Activated T-helper 2 cell treated with anti-CD3 and anti-CD28 coated beads, Interferon-gamma antibody, Interleukin-2, Interleukin-4, amounts not matched to agents 10 μg/mL and 5 μg/mL and 100 μg/mL, durations not matched to agents 14 hours and 24 hours and 36 hours (primary cell): ENCODE measurements around the gene BPIFB2. TPM values are rescaled to one million over a fixed set of nuclear protein-coding genes. Genes with fewer than 3 reads are reported as not detected.

Experiments used
- DNase-seq: peaks from one replicate; pipeline ENCODE4 v3.0.0; 2021; ENCODE audit warnings: low spot score
- H3K27ac Mint-ChIP-seq: one replicate; pipeline ENCODE4 v1.8.0; 2021; ENCODE audit warnings: mixed read lengths
- H3K27me3 Mint-ChIP-seq: one replicate; pipeline ENCODE4 v1.8.0; 2021; ENCODE audit warnings: low read depth, mixed read lengths
- H3K36me3 Mint-ChIP-seq: one replicate; pipeline ENCODE4 v1.8.0; 2021; ENCODE audit warnings: low read depth, mixed read lengths
- H3K4me1 Mint-ChIP-seq: one replicate; pipeline ENCODE4 v1.8.0; 2021; ENCODE audit warnings: low read depth, mixed read lengths
- H3K4me3 Mint-ChIP-seq: one replicate; pipeline ENCODE4 v1.8.0; 2021; ENCODE audit warnings: low read depth, mild to moderate bottlenecking, moderate library complexity, mixed read lengths
- H3K9me3 Mint-ChIP-seq: one replicate; pipeline ENCODE4 v1.8.0; 2021; ENCODE audit warnings: mixed read lengths
- intact Hi-C: fragments of 100-400 bp; cut with micrococcal nuclease; formaldehyde crosslinking; loops from one replicate; pipeline ENCODE4 v1.15.1; 2023
- total RNA-seq: library from RNA; stranded (reverse); gene quantifications from 2 replicates; pipeline ENCODE4 v1.2.3, GENCODE V29; 2022

The BPIFB2 gene
- total RNA-seq, 1 donor from 2014 or later = not detected

DNA sequence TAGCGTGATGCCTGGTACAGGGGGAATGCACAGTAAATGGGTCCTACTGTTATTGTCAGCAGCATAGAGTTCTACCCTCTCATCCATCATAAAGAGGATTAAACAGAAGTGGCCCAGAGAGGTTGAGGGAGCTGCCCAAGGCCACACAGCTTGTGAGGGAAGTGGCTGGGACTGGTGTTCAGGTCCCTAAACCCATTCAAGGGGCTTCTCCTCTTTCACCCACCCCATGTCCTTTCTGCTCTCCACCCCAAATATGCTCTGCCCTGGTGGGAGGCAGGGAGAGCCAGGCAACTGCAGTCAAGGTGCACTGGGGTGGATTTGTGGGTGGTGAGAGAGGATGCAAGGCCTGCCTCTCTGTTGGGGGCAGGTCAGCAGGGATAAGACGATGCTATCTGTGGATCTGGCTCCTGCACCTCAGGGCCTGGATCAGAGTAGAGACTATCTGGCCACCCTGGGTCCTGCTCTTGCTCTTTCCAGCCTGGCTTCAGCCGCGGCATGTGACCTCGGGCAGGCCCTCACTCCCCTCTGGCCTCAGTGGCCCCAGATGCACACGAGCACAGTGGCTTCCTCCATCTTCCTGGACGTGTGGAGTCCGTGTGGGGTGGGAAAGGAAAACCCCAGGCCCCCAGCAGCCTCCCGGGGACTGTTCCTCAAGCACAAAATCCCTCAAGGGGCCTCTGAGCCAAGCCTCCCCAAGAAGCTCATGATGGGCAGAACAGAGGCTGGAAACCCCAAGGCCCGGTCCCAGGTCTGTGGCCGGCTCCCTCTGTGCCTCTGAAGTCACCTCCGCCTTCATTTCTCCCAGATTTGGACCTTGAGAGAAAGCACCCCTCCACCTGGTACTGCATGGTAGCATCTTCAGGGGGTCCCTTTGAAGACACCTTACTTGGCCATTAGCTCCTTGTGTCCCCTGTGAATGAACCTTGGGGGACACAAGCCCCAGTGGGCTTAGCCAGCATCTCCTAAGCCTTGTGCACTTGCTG lies 20.6 kb downstream of the BPIFB2 start:
- no peak overlapping the region for H3K4me3 Mint-ChIP-seq
- H3K36me3 Mint-ChIP-seq = no peaks in the 10 kb centered on the region
- no peaks in the 10 kb centered on the region for H3K27me3 Mint-ChIP-seq
- H3K27ac Mint-ChIP-seq = no peak overlapping the region
- H3K4me1 Mint-ChIP-seq = no peaks in the 10 kb centered on the region
- DNase-seq = no peak
- intact Hi-C loops = no loop called here
- no peaks in the 10 kb centered on the region for H3K9me3 Mint-ChIP-seq

DNA sequence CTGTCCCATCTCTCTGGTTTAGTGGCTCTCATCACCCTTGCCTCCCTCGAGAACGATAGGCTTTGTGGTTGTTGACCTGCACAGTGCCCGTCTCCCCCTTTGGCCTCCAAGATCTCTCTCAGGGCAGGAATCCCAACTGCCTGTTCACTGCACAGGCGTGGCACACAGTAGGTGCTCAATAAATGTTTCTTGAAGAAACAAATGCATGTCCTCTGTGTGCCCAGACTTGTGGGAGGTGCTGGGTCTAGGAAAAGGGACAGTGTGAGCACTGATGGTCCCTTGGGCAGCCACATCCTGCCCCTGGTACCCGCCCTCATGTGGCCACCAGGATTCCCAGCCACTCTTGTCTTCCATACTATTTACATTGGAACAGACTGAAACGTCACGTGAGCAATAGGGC lies 21.4 kb downstream of the BPIFB2 start:
- no peak for DNase-seq
- no peaks in the 10 kb centered on the region for H3K36me3 Mint-ChIP-seq
- H3K4me1 Mint-ChIP-seq = no peaks in the 10 kb centered on the region
- no peaks in the 10 kb centered on the region for H3K9me3 Mint-ChIP-seq
- H3K27ac Mint-ChIP-seq = no peak overlapping the region
- H3K4me3 Mint-ChIP-seq = no peak overlapping the region
- intact Hi-C loops = no loop called here
- no peaks in the 10 kb centered on the region for H3K27me3 Mint-ChIP-seq

DNA sequence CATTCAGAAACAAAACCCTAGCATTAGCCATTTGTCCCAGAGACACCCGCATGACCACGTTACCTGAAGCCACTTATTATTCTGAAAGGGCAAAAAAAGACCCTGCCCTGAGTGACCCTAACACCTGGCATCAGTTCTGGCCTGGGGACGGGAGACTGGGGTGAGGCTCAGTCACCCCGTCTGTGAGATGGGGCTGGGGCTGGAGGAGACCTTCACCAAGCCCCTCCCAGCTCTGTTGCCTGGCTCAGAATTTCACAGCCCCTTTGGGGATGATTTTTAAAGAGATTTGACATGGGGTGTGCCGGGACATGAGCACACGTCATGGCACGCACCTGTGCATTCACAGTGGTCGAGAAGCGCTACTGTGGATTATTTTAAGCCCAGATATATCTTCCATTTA lies 22.6 kb downstream of the BPIFB2 start:
- Mint-ChIP-seq H3K4me3 (no peak overlapping the region), H3K27me3 (no peaks in the 10 kb centered on the region), H3K27ac (no peak overlapping the region), H3K4me1 (no peaks in the 10 kb centered on the region), H3K36me3 (no peaks in the 10 kb centered on the region), H3K9me3 (no peaks in the 10 kb centered on the region)
- intact Hi-C loops = no loop called here
- DNase-seq = no peak

- Mint-ChIP-seq H3K4me1 (no peaks in the 10 kb centered on the region), H3K9me3 (no peaks in the 10 kb centered on the region), H3K4me3 (no peak overlapping the region), H3K27me3 (no peaks in the 10 kb centered on the region), H3K27ac (no peak overlapping the region), H3K36me3 (no peaks in the 10 kb centered on the region)
- intact Hi-C loops = no loop called here
- DNase-seq = no peak
Observed at GRCh38 chr20:33030569-33030968, 23.1 kb downstream of the BPIFB2 start.

DNA sequence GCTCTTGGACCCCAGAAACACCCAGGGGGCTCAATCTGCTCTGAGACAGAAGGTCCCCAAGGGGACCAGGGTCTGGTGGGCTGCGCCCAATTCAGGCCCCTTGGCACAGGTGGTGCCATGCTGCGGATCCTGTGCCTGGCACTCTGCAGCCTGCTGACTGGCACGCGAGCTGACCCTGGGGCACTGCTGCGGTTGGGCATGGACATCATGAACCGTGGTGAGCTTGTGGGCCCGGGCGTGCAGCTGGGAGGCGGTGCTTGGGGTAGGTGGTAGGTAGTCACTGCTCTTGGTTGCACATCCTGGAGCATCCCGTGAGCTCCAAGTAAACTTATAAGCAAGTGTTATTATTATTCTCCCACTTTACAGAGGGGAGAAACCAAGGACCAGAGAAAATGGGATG lies 24.0 kb downstream of the BPIFB2 start, which contains the start of gene BPIFB6:
Gene BPIFB6, plus strand, starts transcription at position 118 of the 400 bp plus-strand sequence. Its CDS starts 0 bp downstream, at position 118.
- intact Hi-C loops = no loop called here
- no peak within 1 kb of the TSS for H3K27ac Mint-ChIP-seq

GRCh38 chr20:33032555-33032954 lies 25.1 kb downstream of the BPIFB2 start:
- no peaks in the 10 kb centered on the region for H3K27me3 Mint-ChIP-seq
- no peaks in the 10 kb centered on the region for H3K36me3 Mint-ChIP-seq
- no peak overlapping the region for H3K4me3 Mint-ChIP-seq
- intact Hi-C loops = no loop called here
- DNase-seq = no peak
- no peaks in the 10 kb centered on the region for H3K9me3 Mint-ChIP-seq
- no peaks in the 10 kb centered on the region for H3K4me1 Mint-ChIP-seq
- no peak overlapping the region for H3K27ac Mint-ChIP-seq

More for the DNA sequence above, 24.0 kb downstream of the BPIFB2 start, which contains the start of gene BPIFB6:
- Mint-ChIP-seq H3K4me1 (no peaks in the 10 kb centered on the region), H3K27me3 (no peaks in the 10 kb centered on the region), H3K9me3 (no peaks in the 10 kb centered on the region), H3K4me3 (no peak within 1 kb of the TSS), H3K36me3 (no peaks in the 10 kb centered on the region)
- no peak for DNase-seq

- Mint-ChIP-seq H3K4me3 (no peak overlapping the region), H3K27ac (no peak overlapping the region), H3K9me3 (no peaks in the 10 kb centered on the region), H3K4me1 (no peaks in the 10 kb centered on the region), H3K27me3 (peaks cover 2% of the 10 kb centered on the region), H3K36me3 (no peaks in the 10 kb centered on the region)
- intact Hi-C loops = no loop called here
- DNase-seq = no peak
Observed at GRCh38 chr20:33033381-33033780, 25.9 kb downstream of the BPIFB2 start.

DNA sequence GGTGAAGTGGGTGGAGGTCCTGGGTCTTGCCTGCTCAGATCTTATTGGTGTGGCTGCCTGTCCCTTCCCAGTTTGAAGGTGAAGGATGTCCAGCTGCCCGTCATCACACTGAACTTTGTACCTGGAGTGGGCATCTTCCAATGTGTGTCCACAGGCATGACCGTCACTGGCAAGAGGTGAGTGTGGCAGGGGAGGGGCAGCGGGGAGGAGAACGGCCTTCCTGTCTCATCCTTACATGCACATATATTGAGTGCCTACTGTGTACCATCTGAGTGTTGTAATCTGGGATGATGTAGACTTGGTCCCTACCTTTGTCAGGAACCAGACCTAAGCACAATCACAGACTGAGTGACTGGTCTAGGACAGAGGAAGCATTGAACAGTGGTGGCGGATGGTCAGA lies 26.6 kb downstream of the BPIFB2 start:
- Mint-ChIP-seq H3K27ac (no peak overlapping the region), H3K27me3 (peaks cover 3% of the 10 kb centered on the region), H3K9me3 (no peaks in the 10 kb centered on the region), H3K4me1 (no peaks in the 10 kb centered on the region), H3K36me3 (no peaks in the 10 kb centered on the region), H3K4me3 (no peak overlapping the region)
- no peak for DNase-seq
- intact Hi-C loops = no loop called here

GRCh38 chr20:33034901-33035492 lies 27.5 kb downstream of the BPIFB2 start:
- no peak overlapping the region for H3K27ac Mint-ChIP-seq
- H3K4me3 Mint-ChIP-seq = no peak overlapping the region
- H3K4me1 Mint-ChIP-seq = no peaks in the 10 kb centered on the region
- intact Hi-C loops = no loop called here
- DNase-seq = no peak
- H3K36me3 Mint-ChIP-seq = no peaks in the 10 kb centered on the region
- H3K27me3 Mint-ChIP-seq = peaks cover 3% of the 10 kb centered on the region
- H3K9me3 Mint-ChIP-seq = no peaks in the 10 kb centered on the region

GRCh38 chr20:33037456-33037855 lies 30.0 kb downstream of the BPIFB2 start:
- H3K4me3 Mint-ChIP-seq = no peak overlapping the region
- no peaks in the 10 kb centered on the region for H3K36me3 Mint-ChIP-seq
- intact Hi-C loops = no loop called here
- no peaks in the 10 kb centered on the region for H3K4me1 Mint-ChIP-seq
- no peak for DNase-seq
- peaks cover 3% of the 10 kb centered on the region for H3K27me3 Mint-ChIP-seq
- H3K27ac Mint-ChIP-seq = no peak overlapping the region
- H3K9me3 Mint-ChIP-seq = no peaks in the 10 kb centered on the region

DNA sequence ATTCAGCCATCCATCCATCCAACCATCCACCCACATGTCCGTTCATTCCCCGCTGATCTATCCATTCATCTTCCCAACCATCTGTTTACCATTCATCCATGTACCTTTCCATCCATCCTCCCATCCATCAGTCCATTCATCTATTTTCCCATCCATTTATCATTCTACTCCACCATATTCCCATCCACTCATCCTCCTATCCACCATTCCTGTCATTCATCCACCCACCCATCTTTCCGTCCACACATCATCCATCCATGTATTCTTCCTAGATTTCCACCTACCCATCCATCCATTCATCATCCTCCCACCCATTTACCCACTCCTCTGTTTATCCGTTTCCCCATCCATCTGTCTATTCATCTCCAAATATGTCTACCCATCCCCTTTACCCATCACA lies 30.7 kb downstream of the BPIFB2 start:
- Mint-ChIP-seq H3K27ac (no peak overlapping the region), H3K9me3 (no peaks in the 10 kb centered on the region), H3K4me3 (no peak overlapping the region), H3K27me3 (peaks cover 3% of the 10 kb centered on the region), H3K4me1 (no peaks in the 10 kb centered on the region), H3K36me3 (no peaks in the 10 kb centered on the region)
- no peak for DNase-seq
- intact Hi-C loops = no loop called here

GRCh38 chr20:33042430-33042829 lies 34.9 kb downstream of the BPIFB2 start:
- Mint-ChIP-seq H3K27ac (no peak overlapping the region), H3K4me1 (no peaks in the 10 kb centered on the region)

More at GRCh38 chr20:33042430-33042829, 34.9 kb downstream of the BPIFB2 start:
- intact Hi-C loops = no loop called here
- H3K4me3 Mint-ChIP-seq = no peak overlapping the region
- H3K9me3 Mint-ChIP-seq = peaks cover 21% of the 10 kb centered on the region
- peaks cover 3% of the 10 kb centered on the region for H3K27me3 Mint-ChIP-seq
- DNase-seq = no peak
- no peaks in the 10 kb centered on the region for H3K36me3 Mint-ChIP-seq
